Epidermal melanocyte (primary cell): ENCODE data around the gene AQP10.
"Not testable (repeated sequence)": the region's sequence is repeated elsewhere in the genome, so short reads cannot be mapped to it uniquely, and the experiment has no call there.

Experiments
- DNase-seq: peaks from one replicate; pipeline ENCODE4 v3.0.0; 2011; ENCODE audit warnings: low spot score; ENCODE audit not compliant: insufficient read length

AQP10 gene, protein sequence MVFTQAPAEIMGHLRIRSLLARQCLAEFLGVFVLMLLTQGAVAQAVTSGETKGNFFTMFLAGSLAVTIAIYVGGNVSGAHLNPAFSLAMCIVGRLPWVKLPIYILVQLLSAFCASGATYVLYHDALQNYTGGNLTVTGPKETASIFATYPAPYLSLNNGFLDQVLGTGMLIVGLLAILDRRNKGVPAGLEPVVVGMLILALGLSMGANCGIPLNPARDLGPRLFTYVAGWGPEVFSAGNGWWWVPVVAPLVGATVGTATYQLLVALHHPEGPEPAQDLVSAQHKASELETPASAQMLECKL

DNA sequence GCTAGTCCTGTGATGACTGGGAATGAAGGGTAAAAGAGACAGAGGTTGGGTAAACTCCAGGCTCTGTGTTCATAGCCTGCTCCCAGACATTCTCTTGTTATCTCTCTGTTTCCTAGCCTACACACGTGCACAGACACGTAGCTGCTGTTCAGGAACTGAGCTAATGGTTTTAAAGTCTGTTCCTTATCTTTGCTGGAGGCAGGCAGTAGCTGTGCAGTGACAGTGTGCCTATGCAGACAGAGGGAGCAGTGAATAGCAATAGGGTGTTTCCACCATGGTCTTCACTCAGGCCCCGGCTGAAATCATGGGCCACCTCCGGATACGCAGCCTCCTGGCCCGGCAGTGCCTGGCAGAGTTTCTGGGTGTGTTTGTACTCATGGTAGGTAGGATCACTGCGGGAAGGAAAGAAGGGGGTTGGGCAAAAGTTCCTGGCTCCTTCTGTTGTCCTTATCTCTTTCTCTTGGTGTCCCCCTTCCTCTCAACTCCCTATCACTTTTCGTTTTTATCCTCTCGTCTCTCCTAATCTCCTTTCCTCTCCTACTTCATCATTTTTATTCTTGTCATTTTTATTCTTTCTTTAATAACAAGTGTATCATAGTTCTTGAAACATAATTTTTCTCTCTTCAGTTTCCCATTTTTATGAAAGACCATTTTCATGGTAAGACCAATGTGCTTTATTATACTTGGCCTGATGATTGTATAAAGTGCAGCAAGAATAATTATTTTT, at the start of gene AQP10:
Gene AQP10, plus strand, starts transcription at position 212 of the 727 bp plus-strand sequence. Its CDS starts 63 bp downstream, at position 275.
- no peak for DNase-seq

DNA sequence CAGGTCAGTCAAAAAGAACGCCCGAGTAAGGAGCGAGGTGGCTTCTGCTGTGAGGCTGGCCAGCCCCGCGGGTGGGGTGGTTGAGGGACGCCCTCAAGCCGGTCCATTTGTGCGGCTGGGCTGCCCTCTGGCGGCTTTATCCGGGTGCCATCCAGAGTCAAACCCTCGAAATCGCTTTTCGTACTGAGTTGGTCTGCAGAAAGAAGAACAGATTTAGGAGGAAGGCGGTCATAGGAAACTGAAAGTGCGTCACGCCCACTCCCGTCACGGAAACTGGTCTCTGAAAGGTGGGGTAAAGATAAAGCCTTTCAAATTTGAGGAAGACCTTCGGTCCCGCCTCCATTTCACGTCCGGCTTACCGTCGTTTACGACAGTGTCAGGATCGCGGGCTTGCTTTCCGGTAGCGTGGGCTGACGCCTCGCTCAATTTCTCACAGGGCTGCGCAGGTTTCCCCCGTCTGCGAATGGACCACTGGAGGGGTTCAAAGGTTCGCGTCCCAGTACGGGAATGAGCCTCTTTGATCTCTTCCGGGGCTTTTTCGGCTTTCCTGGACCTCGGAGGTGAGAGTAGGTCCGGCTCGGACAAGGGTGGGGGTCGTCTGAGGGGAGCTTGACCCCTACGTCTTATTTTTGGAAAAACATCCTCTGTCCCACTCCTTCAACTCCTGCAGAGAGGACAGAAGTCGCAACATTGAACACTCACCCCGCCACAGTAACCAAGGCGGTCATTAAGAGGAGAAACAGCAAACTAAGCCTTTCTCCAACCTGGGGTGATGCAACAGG, 48.5 kb upstream of the AQP10 start, which contains the start of gene HAX1:
Gene HAX1, plus strand, starts transcription at position 413 of the 782 bp plus-strand sequence. Its CDS starts 95 bp downstream, at position 508.
- peak; percentile 92 for DNase-seq

DNA sequence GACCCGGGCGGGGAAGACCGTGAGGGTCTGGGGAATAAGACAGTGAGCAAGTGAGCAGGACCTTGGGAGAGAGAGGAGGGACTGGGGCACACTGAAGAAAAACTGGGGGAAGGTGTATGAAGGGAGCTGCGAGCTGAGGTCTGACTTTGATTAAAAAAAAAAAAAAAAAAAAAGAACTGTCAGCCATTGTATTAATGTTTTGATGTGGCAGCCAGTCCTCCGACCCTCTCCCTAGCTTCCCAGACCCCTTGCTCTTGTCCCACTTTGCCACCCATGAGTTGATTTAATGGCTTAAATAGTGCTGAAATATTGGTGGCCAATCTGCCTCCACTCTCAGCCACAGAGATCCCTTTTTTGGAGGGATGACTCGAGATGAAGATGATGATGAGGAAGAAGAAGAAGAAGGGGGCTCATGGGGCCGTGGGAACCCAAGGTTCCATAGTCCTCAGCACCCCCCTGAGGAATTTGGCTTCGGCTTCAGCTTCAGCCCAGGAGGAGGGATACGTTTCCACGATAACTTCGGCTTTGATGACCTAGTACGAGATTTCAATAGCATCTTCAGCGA, 47.8 kb upstream of the AQP10 start:
- DNase-seq, result no peak

DNA sequence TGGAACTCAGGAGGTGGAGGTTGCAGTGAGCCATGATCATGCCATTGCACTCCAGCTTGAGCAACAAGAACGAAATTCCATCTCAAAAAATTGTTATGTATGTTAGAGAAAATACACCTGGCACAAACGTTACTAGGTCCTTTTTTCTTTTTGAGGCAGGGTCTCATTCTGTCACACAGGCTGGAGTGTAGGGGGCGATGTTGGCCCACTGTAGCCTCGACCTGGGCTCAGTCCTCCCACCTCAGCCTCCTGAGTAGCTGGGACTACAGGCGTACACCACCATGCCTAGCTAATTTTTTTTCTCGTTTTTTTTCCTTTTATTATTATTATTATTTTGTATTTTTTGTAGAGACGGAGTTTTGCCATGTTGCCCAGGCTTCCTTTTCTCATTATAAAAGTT, 44.1 kb upstream of the AQP10 start:
- no peak for DNase-seq

DNA sequence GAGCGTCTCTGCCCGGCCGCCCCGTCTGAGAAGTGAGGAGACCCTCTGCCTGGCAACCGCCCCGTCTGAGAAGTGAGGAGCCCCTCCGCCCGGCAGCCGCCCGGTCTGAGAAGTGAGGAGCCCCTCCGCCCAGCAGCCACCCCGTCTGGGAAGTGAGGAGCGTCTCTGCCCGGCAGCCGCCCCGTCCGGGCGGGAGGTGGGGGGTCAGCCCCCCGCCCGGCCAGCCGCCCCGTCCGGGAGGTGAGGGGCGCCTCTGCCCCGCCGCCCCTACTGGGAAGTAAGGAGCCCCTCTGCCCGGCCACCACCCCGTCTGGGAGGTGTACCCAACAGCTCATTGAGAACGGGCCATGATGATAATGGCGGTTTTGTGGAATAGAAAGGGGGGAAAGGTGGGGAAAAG, 33.3 kb upstream of the AQP10 start:
- not testable (repeated sequence) for DNase-seq

DNA sequence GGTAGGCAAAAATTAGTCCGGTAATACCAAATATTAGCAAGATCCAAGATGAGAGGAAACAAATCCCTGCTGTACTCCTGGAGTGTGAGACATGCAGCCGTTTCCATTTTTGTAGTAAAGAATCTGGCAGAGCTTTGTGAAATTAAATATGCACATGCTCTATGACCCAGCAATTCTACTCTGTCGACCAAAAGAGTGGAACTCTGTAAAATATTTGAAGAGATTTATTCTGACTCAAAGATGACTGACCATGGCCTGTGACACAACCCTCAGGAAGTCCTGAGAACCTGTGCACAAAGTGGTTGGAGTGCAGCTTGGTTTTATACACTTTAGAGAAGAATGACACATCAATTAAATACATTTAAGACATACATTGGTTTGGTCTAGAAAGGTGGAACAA, 32.2 kb upstream of the AQP10 start:
- DNase-seq, result no peak

DNA sequence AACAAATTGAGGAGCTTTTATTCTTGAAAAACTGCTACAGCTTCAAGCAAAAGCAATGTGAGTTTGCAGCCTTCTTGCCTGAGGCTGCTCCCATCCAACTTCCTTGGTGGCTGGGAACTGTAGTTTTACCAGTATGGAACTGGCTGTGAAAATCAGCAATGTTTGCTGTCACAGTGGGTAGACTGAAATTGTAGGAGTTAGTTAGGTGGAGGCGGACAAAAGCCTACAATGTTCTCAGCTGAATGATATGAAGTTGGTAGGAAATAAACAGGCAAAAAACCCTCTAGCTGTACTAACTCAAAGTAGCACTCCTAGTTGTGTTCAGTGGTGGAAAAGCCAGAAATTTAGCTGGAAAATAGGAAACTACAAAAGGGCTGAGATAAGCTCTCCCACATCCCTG, 30.0 kb upstream of the AQP10 start:
- no peak for DNase-seq

DNA sequence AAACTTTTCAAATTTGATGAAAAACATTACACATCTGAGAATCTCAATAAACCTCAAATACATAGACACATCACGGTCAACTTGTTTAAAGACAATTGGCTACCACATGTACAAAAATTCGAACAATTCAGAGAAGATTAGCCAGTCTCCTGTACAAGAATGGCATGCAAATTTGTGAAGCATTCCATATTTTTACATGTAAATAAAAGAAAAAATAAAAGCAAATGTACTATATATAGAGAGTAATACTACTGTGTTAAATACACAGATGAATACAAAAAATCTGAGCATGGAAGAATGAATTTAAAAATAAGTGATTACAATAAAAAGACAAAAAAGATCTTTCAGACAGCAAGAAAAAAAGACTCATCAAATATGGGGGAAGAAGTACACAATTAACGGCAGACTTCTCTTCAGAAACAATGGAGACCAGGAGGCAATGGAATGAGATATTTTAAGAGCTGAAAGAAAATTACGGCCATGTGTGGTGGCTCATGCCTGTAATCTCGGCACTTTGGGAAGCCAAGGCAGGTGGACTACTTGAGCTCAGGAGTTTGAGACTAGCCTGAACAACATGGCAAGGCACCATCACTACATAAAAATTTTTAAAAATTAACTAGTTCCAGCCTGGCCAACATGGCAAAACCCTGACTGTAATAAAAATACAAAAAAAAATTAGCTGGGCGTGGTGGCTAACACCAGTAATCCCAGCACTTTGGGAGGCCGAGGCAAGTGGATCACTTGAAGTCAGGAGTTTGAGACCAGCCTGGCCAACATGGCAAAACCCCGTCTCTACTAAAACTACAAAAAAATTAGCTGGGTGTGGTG, 25.3 kb upstream of the AQP10 start:
- DNase-seq, result no peak

DNA sequence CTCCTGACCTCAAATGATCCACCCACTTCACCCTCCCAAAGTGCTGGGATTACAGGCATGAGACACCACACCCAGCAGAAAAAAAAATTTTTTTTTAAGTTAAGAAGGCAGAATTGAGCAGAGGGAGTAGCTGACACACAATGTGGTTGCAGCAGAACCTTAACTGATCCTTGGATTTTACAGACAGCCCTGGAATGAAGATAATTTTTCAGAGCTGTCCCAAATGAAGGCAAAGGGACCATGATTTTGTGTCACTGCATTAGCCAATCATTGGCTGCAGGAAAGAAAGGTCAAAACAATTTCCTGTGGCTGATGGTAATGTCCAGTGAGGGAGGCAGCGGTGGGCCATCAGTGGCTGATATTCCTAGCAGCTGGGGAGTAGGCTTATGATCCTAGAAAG, 19.3 kb upstream of the AQP10 start:
- DNase-seq, result no peak

DNA sequence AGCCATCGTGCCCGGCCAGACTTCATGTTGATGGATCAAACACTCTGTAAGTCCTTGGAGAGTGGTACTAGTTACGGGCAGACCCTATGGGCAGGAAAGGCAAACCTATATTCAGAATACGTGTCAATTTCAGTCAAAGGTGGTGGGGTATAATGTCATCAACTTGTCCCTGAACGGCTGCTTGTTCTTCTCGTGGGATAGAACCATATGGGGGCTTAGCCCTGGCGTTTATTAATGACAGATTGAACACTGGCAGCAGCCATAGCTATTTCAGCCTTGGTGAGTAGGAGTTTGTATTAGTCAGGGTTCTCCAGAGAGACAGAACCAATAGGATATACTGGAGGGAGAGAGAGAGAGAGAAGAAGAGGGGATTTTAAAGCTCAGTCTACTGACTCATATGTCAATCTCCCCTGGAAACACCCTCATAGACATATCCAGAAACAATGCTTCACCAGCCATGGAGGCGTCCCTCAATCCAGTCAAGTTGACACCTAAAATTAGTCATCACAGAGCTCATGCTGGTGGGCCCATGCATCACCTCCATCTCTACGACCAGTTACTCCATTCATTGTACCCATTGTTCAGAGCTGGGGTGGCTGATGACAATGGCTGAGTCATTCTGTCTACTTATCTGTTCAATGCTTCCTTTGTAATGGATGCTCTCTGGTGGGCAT, 16.1 kb upstream of the AQP10 start:
- DNase-seq, result no peak

DNA sequence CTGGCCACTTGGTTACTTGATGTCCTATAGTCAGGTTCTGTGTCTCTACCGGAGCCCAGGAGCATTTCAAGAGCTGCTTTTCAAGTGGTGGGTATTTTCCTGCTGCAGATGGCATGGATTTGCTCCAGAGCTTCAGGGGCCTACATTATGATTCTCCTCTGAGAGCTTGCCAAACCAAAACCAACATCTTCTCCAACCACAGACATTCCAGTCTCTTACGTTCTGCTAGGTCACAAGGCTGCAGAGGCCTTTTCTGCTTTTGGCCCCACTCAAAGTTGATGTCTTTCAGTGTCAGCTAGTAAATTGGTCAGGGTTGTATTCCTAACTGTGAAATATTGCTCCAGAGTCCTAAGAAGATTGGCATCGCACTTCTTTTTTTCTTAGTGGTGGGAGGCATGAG, 14.7 kb upstream of the AQP10 start:
- DNase-seq, result no peak

DNA sequence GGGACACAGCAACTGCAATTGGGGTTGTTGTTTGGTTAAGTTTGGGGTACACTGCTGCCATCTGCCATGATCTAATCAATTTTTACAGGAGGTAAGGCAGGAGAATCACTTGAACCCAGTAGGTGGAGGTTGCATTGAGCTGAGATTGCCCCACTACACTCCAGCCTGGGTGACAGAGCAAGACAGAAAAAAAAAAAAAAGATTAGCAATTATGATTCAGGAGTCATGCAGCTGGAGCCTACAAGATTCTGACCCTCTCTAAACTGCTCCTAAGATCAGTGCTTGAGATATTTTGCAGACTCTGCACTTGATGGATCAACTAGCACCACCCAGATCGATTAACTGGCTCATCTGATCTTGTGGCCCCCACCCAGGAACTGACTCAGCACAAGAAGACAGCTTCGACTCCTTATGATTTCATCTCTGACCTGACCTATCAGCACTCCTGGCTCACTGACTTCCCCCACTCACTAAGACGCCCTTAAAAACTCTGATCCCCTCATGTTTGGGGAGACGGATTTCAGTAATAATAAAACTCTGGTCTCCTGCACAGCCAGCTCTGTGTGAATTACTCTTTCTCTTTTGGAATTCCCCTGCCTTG, 13.1 kb upstream of the AQP10 start:
- DNase-seq, result not testable (repeated sequence)

DNA sequence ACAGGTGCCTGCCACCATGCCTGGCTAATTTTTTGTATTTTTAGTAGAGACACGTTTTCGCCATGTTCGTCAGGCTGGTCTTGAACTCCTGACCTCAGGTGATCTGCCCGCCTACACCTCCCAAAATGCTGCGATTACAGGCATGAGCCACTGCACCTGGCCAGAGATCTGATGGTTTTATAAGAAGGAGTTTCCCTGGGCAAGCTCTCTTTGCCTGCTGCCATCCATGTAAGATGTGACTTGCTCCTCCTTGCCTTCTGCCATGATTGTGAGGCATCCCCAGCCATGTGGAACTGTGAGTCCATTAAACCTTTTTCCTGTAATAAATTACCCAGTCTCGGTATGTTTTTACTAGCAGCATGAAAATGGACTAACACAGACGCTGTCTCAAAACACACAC, 11.8 kb upstream of the AQP10 start:
- DNase-seq, result not testable (repeated sequence)

DNA sequence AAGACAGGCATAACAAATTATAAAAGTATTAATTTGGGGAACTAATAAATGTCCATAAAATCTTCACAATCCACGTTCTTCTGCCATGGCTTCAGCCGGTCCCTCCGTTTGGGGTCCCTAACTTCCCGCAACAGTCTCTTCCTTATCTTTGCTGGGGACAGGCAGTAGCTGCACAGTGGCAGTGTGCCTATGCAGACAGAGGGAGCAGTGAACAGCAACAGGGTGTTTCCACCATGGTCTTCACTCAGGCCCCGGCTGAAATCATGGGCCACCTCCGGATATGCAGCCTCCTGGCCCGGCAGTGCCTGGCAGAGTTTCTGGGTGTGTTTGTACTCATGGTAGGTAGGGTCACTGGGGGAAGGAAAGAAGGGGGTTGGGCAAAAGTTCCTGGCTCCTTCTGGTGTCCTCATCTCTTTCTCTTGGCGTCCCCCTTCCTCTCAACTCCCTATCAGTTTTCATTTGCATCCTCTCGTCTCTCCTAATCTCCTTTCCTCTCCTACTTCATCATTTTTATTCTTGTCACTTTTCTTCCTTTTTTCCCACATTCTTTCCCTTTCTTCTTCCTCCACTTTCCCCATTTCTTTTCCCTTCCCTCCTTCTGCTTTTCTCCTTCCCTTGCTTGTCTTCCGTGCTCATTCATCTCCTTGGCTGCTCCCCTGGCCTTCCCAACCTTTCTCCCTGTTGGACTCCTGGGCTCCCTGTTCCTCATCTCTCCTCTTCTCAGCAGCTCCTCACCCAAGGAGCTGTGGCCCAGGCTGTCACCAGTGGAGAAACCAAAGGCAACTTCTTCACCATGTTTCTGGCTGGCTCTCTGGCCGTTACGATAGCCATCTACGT, 8.4 kb upstream of the AQP10 start:
- DNase-seq, result not testable (repeated sequence)

DNA sequence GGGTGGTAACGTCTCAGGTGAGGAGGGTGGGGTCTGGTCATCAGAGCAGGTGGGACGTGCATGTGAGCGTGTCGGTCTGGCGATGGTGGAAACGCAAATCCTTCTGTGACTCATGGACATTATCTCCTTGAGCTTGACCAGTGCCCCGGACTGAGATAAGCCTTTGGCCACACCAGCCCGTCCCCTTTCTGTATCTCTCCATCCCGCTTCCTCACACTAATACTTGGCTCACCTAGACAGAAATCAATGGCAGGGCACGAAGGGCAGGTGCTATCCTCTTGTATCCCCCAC, 7.9 kb upstream of the AQP10 start:
- DNase-seq, result no peak

DNA sequence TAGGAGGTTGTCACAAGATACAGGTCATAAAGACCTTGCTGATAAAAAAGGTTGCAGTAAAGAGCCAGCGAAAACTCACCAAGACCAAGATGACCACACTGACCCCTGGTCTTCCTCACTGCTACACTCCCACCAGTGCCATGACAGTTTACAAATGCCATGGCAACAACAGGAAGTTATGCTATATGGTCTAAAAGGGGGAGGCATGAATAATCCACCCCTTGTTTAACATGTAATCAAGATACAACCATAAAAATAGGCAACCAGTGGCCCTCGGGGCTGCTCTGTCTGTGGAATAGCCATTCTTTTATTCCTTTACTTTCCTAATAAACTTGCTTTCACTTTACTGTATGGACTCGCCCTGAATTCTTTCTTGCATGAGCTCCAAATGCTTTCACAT, 6.7 kb upstream of the AQP10 start:
- DNase-seq, result not testable (repeated sequence)

DNA sequence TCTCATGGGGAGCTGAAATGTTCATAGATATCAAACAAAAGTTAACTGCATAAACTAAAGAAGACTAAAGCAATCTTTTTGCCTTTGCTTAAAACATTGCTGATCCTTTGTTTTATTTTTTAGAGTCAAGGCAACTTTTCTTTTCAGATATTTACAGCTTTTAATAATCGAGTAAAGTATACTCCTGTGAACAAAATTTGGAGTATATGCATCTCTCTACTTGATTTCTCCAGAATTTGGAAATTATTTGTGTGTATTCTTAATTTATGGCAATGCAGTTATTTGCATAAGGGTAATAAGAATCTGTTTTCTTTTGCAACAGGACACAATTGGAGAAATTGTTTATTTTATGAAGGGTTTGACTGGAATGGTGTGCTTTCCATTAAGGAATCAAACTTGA, 4.2 kb upstream of the AQP10 start:
- DNase-seq, result no peak

DNA sequence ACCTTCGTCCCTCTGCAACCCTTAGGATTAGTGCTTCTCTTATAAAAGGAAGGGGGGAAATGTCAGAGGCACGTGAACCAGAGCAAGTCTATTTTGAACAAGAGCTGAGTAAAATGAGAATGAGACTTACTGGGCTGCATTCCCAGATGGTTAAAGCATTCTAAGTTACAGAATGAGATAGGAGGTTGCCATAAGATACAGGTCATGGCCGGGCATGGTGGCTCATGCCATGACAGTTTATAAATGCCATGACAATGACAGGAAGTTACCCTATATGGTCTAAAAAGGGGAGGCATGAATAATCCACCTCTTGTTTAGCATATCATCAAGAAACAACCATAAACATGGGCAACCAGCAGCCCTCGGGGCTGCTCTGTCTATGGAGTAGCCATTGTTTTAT, 2.5 kb upstream of the AQP10 start:
- DNase-seq, result no peak

DNA sequence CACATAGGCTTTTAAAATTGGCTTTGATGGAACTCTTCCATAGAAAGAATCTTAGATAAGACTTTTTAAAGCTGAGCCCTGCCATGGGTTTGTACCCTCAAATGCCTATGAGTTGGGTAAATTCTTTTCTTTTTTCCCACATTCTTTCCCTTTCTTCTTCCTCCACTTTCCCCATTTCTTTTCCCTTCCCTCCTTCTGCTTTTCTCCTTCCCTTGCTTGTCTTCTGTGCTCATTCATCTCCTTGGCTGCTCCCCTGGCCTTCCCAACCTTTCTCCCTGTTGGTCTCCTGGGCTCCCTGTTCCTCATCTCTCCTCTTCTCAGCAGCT, 679 bp downstream of the AQP10 start:
- not testable (repeated sequence) for DNase-seq
